ENCODE results near the gene CEP55. TPM values are rescaled to one million over a fixed set of nuclear protein-coding genes. Genes with fewer than 3 reads are reported as not detected.
A peak's percentile ranks its signal among the peaks of the same experiment; 100 is the strongest.

CEP55 gene
- total and polyA plus RNA-seq, 2 donors, result 6.4 to 28.7 TPM

GRCh38 chr10:93475871-93476270 lies 20.5 kb upstream of the CEP55 start:
- H3K9me3 ChIP-seq (ENCODE audit: control insufficient read depth in 2 of 2, insufficient read depth in 1 of 2, low read length in 1 of 2), result no peaks in the 10 kb centered on the region
- H3K4me3 ChIP-seq (ENCODE audit: low read length in 2 of 2), result no peak overlapping the region
- 92% methylated on average over 2 of the region's 2 CpGs for WGBS
- no peak for DNase-seq (ENCODE audit: low read depth in 6 of 9, low spot score in 9 of 9)
- H3K27ac ChIP-seq (ENCODE audit: low read depth in 1 of 2, low read length in 1 of 2), result no peak overlapping the region
- no peaks in the 10 kb centered on the region for H3K36me3 ChIP-seq (ENCODE audit: control insufficient read depth in 2 of 2, insufficient read depth in 2 of 2, low read length in 1 of 2)
- no peaks in the 10 kb centered on the region for H3K4me1 ChIP-seq (ENCODE audit: control insufficient read depth in 2 of 2, insufficient read depth in 2 of 2, low read length in 2 of 2)
- peaks cover 4 to 7% of the 10 kb centered on the region in 2 donors for H3K27me3 ChIP-seq (ENCODE audit: control insufficient read depth in 2 of 2, insufficient read depth in 1 of 2, low read length in 1 of 2)

- Histone ChIP-seq H3K36me3 (ENCODE audit: control insufficient read depth in 2 of 2, insufficient read depth in 2 of 2, low read length in 1 of 2) (no peaks in the 10 kb centered on the region), H3K4me1 (ENCODE audit: control insufficient read depth in 2 of 2, insufficient read depth in 2 of 2, low read length in 2 of 2) (no peaks in the 10 kb centered on the region), H3K4me3 (ENCODE audit: low read length in 2 of 2) (no peak overlapping the region), H3K27ac (ENCODE audit: low read depth in 1 of 2, low read length in 1 of 2) (no peak overlapping the region), H3K27me3 (ENCODE audit: control insufficient read depth in 2 of 2, insufficient read depth in 1 of 2, low read length in 1 of 2) (peaks cover 4 to 16% of the 10 kb centered on the region in 2 donors), H3K9me3 (ENCODE audit: control insufficient read depth in 2 of 2, insufficient read depth in 1 of 2, low read length in 1 of 2) (no peaks in the 10 kb centered on the region)
- no peak for DNase-seq (ENCODE audit: low read depth in 6 of 9, low spot score in 9 of 9)
- WGBS, result 98% methylated on average over 2 of the region's 2 CpGs
Observed at GRCh38 chr10:93476756-93477155, 19.7 kb upstream of the CEP55 start.

GRCh38 chr10:93478873-93479272 lies 17.5 kb upstream of the CEP55 start:
- Histone ChIP-seq H3K9me3 (ENCODE audit: control insufficient read depth in 2 of 2, insufficient read depth in 1 of 2, low read length in 1 of 2) (no peaks in the 10 kb centered on the region), H3K36me3 (ENCODE audit: control insufficient read depth in 2 of 2, insufficient read depth in 2 of 2, low read length in 1 of 2) (no peaks in the 10 kb centered on the region), H3K4me1 (ENCODE audit: control insufficient read depth in 2 of 2, insufficient read depth in 2 of 2, low read length in 2 of 2) (peaks cover 0 to 4% of the 10 kb centered on the region in 2 donors), H3K27me3 (ENCODE audit: control insufficient read depth in 2 of 2, insufficient read depth in 1 of 2, low read length in 1 of 2) (peaks cover 9 to 26% of the 10 kb centered on the region in 2 donors), H3K27ac (ENCODE audit: low read depth in 1 of 2, low read length in 1 of 2) (no peak overlapping the region), H3K4me3 (ENCODE audit: low read length in 2 of 2) (no peak overlapping the region)
- no peak for DNase-seq (ENCODE audit: low read depth in 6 of 9, low spot score in 9 of 9)
- WGBS, result 95% methylated on average over 6 of the region's 6 CpGs

- 44% methylated on average over 7 of the region's 7 CpGs for WGBS
- Histone ChIP-seq H3K27ac (ENCODE audit: low read depth in 1 of 2, low read length in 1 of 2) (peak overlapping the region; percentile 64 to 66), H3K27me3 (ENCODE audit: control insufficient read depth in 2 of 2, insufficient read depth in 1 of 2, low read length in 1 of 2) (peaks cover 9 to 26% of the 10 kb centered on the region in 2 donors), H3K9me3 (ENCODE audit: control insufficient read depth in 2 of 2, insufficient read depth in 1 of 2, low read length in 1 of 2) (no peaks in the 10 kb centered on the region), H3K36me3 (ENCODE audit: control insufficient read depth in 2 of 2, insufficient read depth in 2 of 2, low read length in 1 of 2) (no peaks in the 10 kb centered on the region), H3K4me3 (ENCODE audit: low read length in 2 of 2) (peak overlapping the region; percentile 38 to 55), H3K4me1 (ENCODE audit: control insufficient read depth in 2 of 2, insufficient read depth in 2 of 2, low read length in 2 of 2) (peaks cover 0 to 4% of the 10 kb centered on the region in 2 donors)
- peak in 1 of 9 donors; percentile 15 for DNase-seq (ENCODE audit: low read depth in 6 of 9, low spot score in 9 of 9)
Observed at GRCh38 chr10:93481637-93482144, 14.7 kb upstream of the CEP55 start.

- Histone ChIP-seq H3K9me3 (ENCODE audit: control insufficient read depth in 2 of 2, insufficient read depth in 1 of 2, low read length in 1 of 2) (no peaks in the 10 kb centered on the region), H3K27me3 (ENCODE audit: control insufficient read depth in 2 of 2, insufficient read depth in 1 of 2, low read length in 1 of 2) (peaks cover 9 to 26% of the 10 kb centered on the region in 2 donors), H3K27ac (ENCODE audit: low read depth in 1 of 2, low read length in 1 of 2) (peak within 1 kb of the TSS; percentile 64 to 66), H3K4me3 (ENCODE audit: low read length in 2 of 2) (peak within 1 kb of the TSS; percentile 38 to 55), H3K4me1 (ENCODE audit: control insufficient read depth in 2 of 2, insufficient read depth in 2 of 2, low read length in 2 of 2) (peaks cover 0 to 4% of the 10 kb centered on the region in 2 donors), H3K36me3 (ENCODE audit: control insufficient read depth in 2 of 2, insufficient read depth in 2 of 2, low read length in 1 of 2) (no peaks in the 10 kb centered on the region)
- peak in 7 of 9 donors; percentile 25 to 77 (median 50) for DNase-seq (ENCODE audit: low read depth in 6 of 9, low spot score in 9 of 9)
- 2% methylated on average over 27 of the region's 27 CpGs for WGBS
Observed at GRCh38 chr10:93482145-93482834, 14.1 kb upstream of the CEP55 start, which contains the start of gene MYOF. Gene MYOF, minus strand, starts transcription at chr10:93482334. Its CDS starts 140 bp downstream, at chr10:93482194.

GRCh38 chr10:93485690-93486089 lies 10.7 kb upstream of the CEP55 start:
- peaks cover 7 to 20% of the 10 kb centered on the region in 2 donors for H3K27me3 ChIP-seq (ENCODE audit: control insufficient read depth in 2 of 2, insufficient read depth in 1 of 2, low read length in 1 of 2)
- H3K4me3 ChIP-seq (ENCODE audit: low read length in 2 of 2), result no peak overlapping the region
- H3K9me3 ChIP-seq (ENCODE audit: control insufficient read depth in 2 of 2, insufficient read depth in 1 of 2, low read length in 1 of 2), result no peaks in the 10 kb centered on the region
- no peak for DNase-seq (ENCODE audit: low read depth in 6 of 9, low spot score in 9 of 9)
- H3K27ac ChIP-seq (ENCODE audit: low read depth in 1 of 2, low read length in 1 of 2), result no peak overlapping the region
- WGBS, result 83% methylated on average over 1 of the region's 1 CpG
- no peaks in the 10 kb centered on the region for H3K36me3 ChIP-seq (ENCODE audit: control insufficient read depth in 2 of 2, insufficient read depth in 2 of 2, low read length in 1 of 2)
- H3K4me1 ChIP-seq (ENCODE audit: control insufficient read depth in 2 of 2, insufficient read depth in 2 of 2, low read length in 2 of 2), result peaks cover 0 to 4% of the 10 kb centered on the region in 2 donors

GRCh38 chr10:93488956-93489528 lies 7.4 kb upstream of the CEP55 start:
- Histone ChIP-seq H3K27ac (ENCODE audit: low read depth in 1 of 2, low read length in 1 of 2) (no peak overlapping the region), H3K4me1 (ENCODE audit: control insufficient read depth in 2 of 2, insufficient read depth in 2 of 2, low read length in 2 of 2) (no peaks in the 10 kb centered on the region), H3K9me3 (ENCODE audit: control insufficient read depth in 2 of 2, insufficient read depth in 1 of 2, low read length in 1 of 2) (no peaks in the 10 kb centered on the region), H3K36me3 (ENCODE audit: control insufficient read depth in 2 of 2, insufficient read depth in 2 of 2, low read length in 1 of 2) (no peaks in the 10 kb centered on the region), H3K4me3 (ENCODE audit: low read length in 2 of 2) (no peak overlapping the region), H3K27me3 (ENCODE audit: control insufficient read depth in 2 of 2, insufficient read depth in 1 of 2, low read length in 1 of 2) (no peaks in the 10 kb centered on the region)
- WGBS, result 97% methylated on average over 4 of the region's 4 CpGs
- no peak for DNase-seq (ENCODE audit: low read depth in 6 of 9, low spot score in 9 of 9)

- peaks cover 3% of the 10 kb centered on the region in 2 donors for H3K27me3 ChIP-seq (ENCODE audit: control insufficient read depth in 2 of 2, insufficient read depth in 1 of 2, low read length in 1 of 2)
- WGBS, result 86% methylated on average over 2 of the region's 2 CpGs
- H3K36me3 ChIP-seq (ENCODE audit: control insufficient read depth in 2 of 2, insufficient read depth in 2 of 2, low read length in 1 of 2), result no peaks in the 10 kb centered on the region
- no peak overlapping the region for H3K4me3 ChIP-seq (ENCODE audit: low read length in 2 of 2)
- DNase-seq (ENCODE audit: low read depth in 6 of 9, low spot score in 9 of 9), result no peak
- H3K27ac ChIP-seq (ENCODE audit: low read depth in 1 of 2, low read length in 1 of 2), result no peak overlapping the region
- no peaks in the 10 kb centered on the region for H3K9me3 ChIP-seq (ENCODE audit: control insufficient read depth in 2 of 2, insufficient read depth in 1 of 2, low read length in 1 of 2)
- peaks cover 0 to 4% of the 10 kb centered on the region in 2 donors for H3K4me1 ChIP-seq (ENCODE audit: control insufficient read depth in 2 of 2, insufficient read depth in 2 of 2, low read length in 2 of 2)
Observed at GRCh38 chr10:93491602-93492121, 4.8 kb upstream of the CEP55 start.

GRCh38 chr10:93493162-93493561 lies 3.2 kb upstream of the CEP55 start:
- Histone ChIP-seq H3K9me3 (ENCODE audit: control insufficient read depth in 2 of 2, insufficient read depth in 1 of 2, low read length in 1 of 2) (no peaks in the 10 kb centered on the region), H3K4me1 (ENCODE audit: control insufficient read depth in 2 of 2, insufficient read depth in 2 of 2, low read length in 2 of 2) (peaks cover 4 to 8% of the 10 kb centered on the region in 2 donors), H3K4me3 (ENCODE audit: low read length in 2 of 2) (no peak overlapping the region), H3K27ac (ENCODE audit: low read depth in 1 of 2, low read length in 1 of 2) (no peak overlapping the region), H3K36me3 (ENCODE audit: control insufficient read depth in 2 of 2, insufficient read depth in 2 of 2, low read length in 1 of 2) (no peaks in the 10 kb centered on the region), H3K27me3 (ENCODE audit: control insufficient read depth in 2 of 2, insufficient read depth in 1 of 2, low read length in 1 of 2) (peaks cover 3% of the 10 kb centered on the region in 2 donors)
- DNase-seq (ENCODE audit: low read depth in 6 of 9, low spot score in 9 of 9), result no peak
- WGBS, result 97% methylated on average over 3 of the region's 3 CpGs

Measured in thymus (tissue), 11 donors.